GM19395 (cell line): ENCODE measurements around the gene IL1RAP.
"Not testable (repeated sequence)": the region's sequence is repeated elsewhere in the genome, so short reads cannot be mapped to it uniquely, and the experiment has no call there.

ENCODE experiments used
- ATAC-seq: cut with Tn5 transposase; IDR thresholded peaks from one replicate; pipeline ENCODE4 v1.9.1; 2021; ENCODE audit warnings: mild to moderate bottlenecking, moderate library complexity; ENCODE audit not compliant: unreplicated experiment

IL1RAP gene

GRCh38 chr3:190513409-190514370, at the start of gene IL1RAP:
IL1RAP (plus strand) TSS chr3:190514085; CDS start chr3:190564290, 50,205 bp downstream.
- peak; percentile 98 for ATAC-seq

GRCh38 chr3:190467922-190468321, 46.0 kb upstream of the IL1RAP start:
- no peak for ATAC-seq

GRCh38 chr3:190473261-190473660, 40.6 kb upstream of the IL1RAP start:
- ATAC-seq: not testable (repeated sequence)

GRCh38 chr3:190481779-190482178, 32.1 kb upstream of the IL1RAP start:
- no peak for ATAC-seq

GRCh38 chr3:190485830-190486532, 27.9 kb upstream of the IL1RAP start:
- no peak for ATAC-seq

GRCh38 chr3:190486533-190486864, 27.4 kb upstream of the IL1RAP start:
- ATAC-seq: no peak

GRCh38 chr3:190486908-190487607, 26.8 kb upstream of the IL1RAP start:
- ATAC-seq: no peak

GRCh38 chr3:190491533-190492054, 22.3 kb upstream of the IL1RAP start:
- no peak for ATAC-seq

- no peak for ATAC-seq
These were observed 21.8 kb upstream of the IL1RAP start for GRCh38 chr3:190492129-190492528.

- ATAC-seq: no peak
These were observed 20.9 kb upstream of the IL1RAP start for GRCh38 chr3:190492966-190493365.

GRCh38 chr3:190494907-190495306, 19.0 kb upstream of the IL1RAP start:
- ATAC-seq: no peak

GRCh38 chr3:190495354-190495753, 18.5 kb upstream of the IL1RAP start:
- no peak for ATAC-seq

- ATAC-seq: no peak
These were observed 18.1 kb upstream of the IL1RAP start for GRCh38 chr3:190495796-190496195.

GRCh38 chr3:190496859-190497258, 17.0 kb upstream of the IL1RAP start:
- ATAC-seq: no peak

GRCh38 chr3:190497811-190498210, 16.1 kb upstream of the IL1RAP start:
- no peak for ATAC-seq

- no peak for ATAC-seq
These were observed 15.6 kb upstream of the IL1RAP start for GRCh38 chr3:190498293-190498692.

- no peak for ATAC-seq
These were observed 14.8 kb upstream of the IL1RAP start for GRCh38 chr3:190499122-190499521.

GRCh38 chr3:190502946-190503345, 10.9 kb upstream of the IL1RAP start:
- no peak for ATAC-seq

GRCh38 chr3:190504354-190505125, 9.3 kb upstream of the IL1RAP start:
- no peak for ATAC-seq

- ATAC-seq: no peak
These were observed 8.4 kb upstream of the IL1RAP start for GRCh38 chr3:190505381-190506003.
